Ovary (tissue), 9 donors: ENCODE results near the gene PARN. TPM values are rescaled to one million over a fixed set of nuclear protein-coding genes. Genes with fewer than 3 reads are reported as not detected.

Experiments used
- DNase-seq, 5 donors: peaks; one replicate each; pipeline ENCODE4 v3.0.0-alpha.2; 2019 to 2020
- H3K27ac ChIP-seq, 2 donors: fragments of 200-600 bp; one replicate each; pipeline versions ENCODE4 v1.5.1 to v1.8.0; 2019 to 2022
- H3K27me3 ChIP-seq: fragments of 200-600 bp; one replicate; pipeline ENCODE4 v1.8.0; 2022
- H3K36me3 ChIP-seq: fragments of 200-600 bp; sonication (generic); one replicate; pipeline ENCODE4 v1.5.1; 2019
- H3K4me1 ChIP-seq: one replicate; pipeline ENCODE4 v1.8.1; 2013; ENCODE audit warnings: mild to moderate bottlenecking, moderate library complexity; ENCODE audit not compliant: insufficient read depth
- H3K4me3 ChIP-seq: fragments of 200-600 bp; sonication (generic); one replicate; pipeline ENCODE4 v1.5.1; 2017
- H3K9me3 ChIP-seq, 2 donors: fragments of 200-600 bp in 1 of 2; sonication (generic) in 1 of 2; one replicate each; pipeline versions ENCODE4 v1.5.1 to v1.8.1; 2013 to 2019; ENCODE audit warnings: mild to moderate bottlenecking in 1 of 2, moderate library complexity in 1 of 2
- EP300 ChIP-seq: sonication (generic); formaldehyde crosslinking; IDR thresholded peaks from one replicate; pipeline ENCODE4 v1.6.1; 2017; ENCODE audit warnings: antibody characterized with exemption
- POLR2A ChIP-seq: fragments of 450-650 bp; IDR thresholded peaks from one replicate; pipeline ENCODE4 v1.6.1; 2017; ENCODE audit warnings: antibody characterized with exemption, mild to moderate bottlenecking, moderate library complexity
- WGBS, 3 donors: extraction: QIAGEN DNeasy Blood & Tissue Kit in 1 of 3; methylation state at CpG; one replicate each; pipeline versions ENCODE4 v1.1.5 to v1.1.7; 2013 to 2017; 5-methylcytosine and 5-hydroxymethylcytosine counted together
- intact Hi-C, 4 donors: fragments of 100-400 bp; cut with DNase I; formaldehyde crosslinking; loops; one replicate each; pipeline versions ENCODE4 v1.11.0 to v1.15.1; 2022 to 2023
- polyA plus RNA-seq, 2 donors: library from polyadenylated mRNA; stranded (reverse); fragments of 200-250 nt in 1 of 2; fragments of 350-450 nt in 1 of 2; fragmentation: Illumina TruSeq in 1 of 2; extraction: RNeasy Lipid Tissue Mini Kit (QIAGEN cat#74804) in 1 of 2; gene quantifications; one replicate each; pipeline ENCODE4 v1.2.3, GENCODE V29; 2013 to 2014
- total RNA-seq, 7 donors: library from RNA; depleted of rRNA in 2 of 7; stranded (reverse); fragments of >200 nt in 2 of 7; fragmentation: NEBNext Ultra II Directional in 3 of 7; extraction: Animal tissue kit (Norgen Biotek cat#: 25700) in 3 of 7; gene quantifications; one replicate each; pipeline versions ENCODE4 v1.1.0 to v1.2.4, GENCODE V29; 2016 to 2023
- TF ChIP-seq, protein P1 (sequence below), 3 donors: fragments of 450-650 bp in 2 of 3; fragments of 200-600 bp in 1 of 3; IDR thresholded peaks; one replicate each; pipeline versions ENCODE4 v1.5.1 to v1.8.0; 2016 to 2022; ENCODE audit warnings: antibody characterized with exemption in 3 of 3, mild to moderate bottlenecking in 1 of 3
- donor health status: DM: no; HTN: no; CAD: no; lungs with moderate emphysema.
- donor health status: DM: no; HTN: no; CAD: no.
- donor health status: Bipolar disorder and iron deficiency.
- donor health status: DM: yes; HTN: yes; CAD: no.
- donor health status: DM: no; HTN: no; CAD: no.
- donor health status: DM: yes; HTN: yes; CAD: no.

PARN gene
- total and polyA plus RNA-seq, 9 donors: 19.5 to 42.0 (median 29.0) TPM

DNA sequence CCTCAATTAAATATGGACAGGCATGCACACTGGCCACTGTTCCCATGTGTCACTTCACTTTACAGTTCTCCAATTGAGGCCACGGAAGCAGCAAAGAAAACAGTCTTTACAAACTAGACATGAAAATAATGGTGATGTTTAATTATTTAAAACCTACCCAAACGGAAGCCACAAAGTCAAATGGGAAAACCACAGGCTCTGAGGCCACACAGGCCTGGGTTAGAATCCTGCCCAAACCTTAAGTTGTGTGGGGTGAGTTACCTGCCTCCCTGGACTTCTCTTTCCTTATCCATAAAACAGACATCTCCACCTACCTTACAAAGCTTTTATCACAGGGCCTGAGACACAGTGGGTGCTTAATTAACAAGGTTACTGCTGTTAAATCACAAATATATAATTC is 137.4 kb downstream of the PARN start:
- no peaks in the 10 kb centered on the region for H3K36me3 ChIP-seq
- DNase-seq: no peak
- no peak for TF ChIP-seq EP300
- TF ChIP-seq POLR2A: no peak
- TF ChIP-seq, protein P1, sequence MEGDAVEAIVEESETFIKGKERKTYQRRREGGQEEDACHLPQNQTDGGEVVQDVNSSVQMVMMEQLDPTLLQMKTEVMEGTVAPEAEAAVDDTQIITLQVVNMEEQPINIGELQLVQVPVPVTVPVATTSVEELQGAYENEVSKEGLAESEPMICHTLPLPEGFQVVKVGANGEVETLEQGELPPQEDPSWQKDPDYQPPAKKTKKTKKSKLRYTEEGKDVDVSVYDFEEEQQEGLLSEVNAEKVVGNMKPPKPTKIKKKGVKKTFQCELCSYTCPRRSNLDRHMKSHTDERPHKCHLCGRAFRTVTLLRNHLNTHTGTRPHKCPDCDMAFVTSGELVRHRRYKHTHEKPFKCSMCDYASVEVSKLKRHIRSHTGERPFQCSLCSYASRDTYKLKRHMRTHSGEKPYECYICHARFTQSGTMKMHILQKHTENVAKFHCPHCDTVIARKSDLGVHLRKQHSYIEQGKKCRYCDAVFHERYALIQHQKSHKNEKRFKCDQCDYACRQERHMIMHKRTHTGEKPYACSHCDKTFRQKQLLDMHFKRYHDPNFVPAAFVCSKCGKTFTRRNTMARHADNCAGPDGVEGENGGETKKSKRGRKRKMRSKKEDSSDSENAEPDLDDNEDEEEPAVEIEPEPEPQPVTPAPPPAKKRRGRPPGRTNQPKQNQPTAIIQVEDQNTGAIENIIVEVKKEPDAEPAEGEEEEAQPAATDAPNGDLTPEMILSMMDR (IDR thresholded peaks at IDR 0.05): no peak
- H3K4me1 ChIP-seq: peaks cover 2% of the 10 kb centered on the region
- no peaks in the 10 kb centered on the region for H3K9me3 ChIP-seq
- WGBS, 3 donors: 90 to 95% (median 91%) methylated on average over 2 of the region's 2 CpGs
- H3K4me3 ChIP-seq: no peak overlapping the region
- no peak overlapping the region for H3K27ac ChIP-seq
- intact Hi-C loops: no loop called here
- no peaks in the 10 kb centered on the region for H3K27me3 ChIP-seq

DNA sequence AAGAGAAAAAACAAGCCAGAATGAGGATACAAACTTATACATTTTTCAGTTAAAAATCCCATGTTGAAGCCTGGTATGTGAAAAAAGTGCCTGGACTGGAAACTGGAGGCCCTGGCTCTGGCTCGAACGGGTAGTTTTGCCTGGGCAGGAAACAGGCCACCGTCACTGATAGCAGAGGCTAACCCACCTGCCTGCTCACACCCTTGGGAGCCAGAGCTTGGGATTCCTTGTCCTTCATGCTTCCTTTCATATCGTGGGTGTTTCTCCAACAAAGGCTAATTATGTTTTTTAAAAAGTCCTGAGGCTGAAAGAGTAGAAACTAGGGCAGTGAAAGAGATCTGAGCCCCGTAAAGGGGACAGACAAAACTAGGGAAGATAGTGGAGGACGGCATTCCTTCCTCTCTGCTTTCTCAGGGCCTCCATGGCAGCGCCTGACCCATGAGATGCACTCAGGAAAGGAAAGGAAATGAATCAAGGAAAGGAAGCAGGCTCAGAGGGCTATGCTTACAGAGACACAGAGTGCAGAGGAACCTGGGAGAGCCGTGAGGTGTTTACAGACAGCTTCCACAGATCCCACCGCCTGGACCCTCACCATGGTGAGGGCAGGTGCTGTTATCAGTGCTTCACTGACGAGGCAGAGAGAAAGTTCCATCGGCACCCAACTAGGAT is 138.1 kb downstream of the PARN start:
- 79% methylated on average over 11 of the region's 11 CpGs for WGBS, 3 donors
- Histone ChIP-seq H3K4me3 (no peak overlapping the region), H3K9me3 (no peaks in the 10 kb centered on the region), H3K27ac (no peak overlapping the region), H3K4me1 (peaks cover 2% of the 10 kb centered on the region), H3K36me3 (no peaks in the 10 kb centered on the region), H3K27me3 (no peaks in the 10 kb centered on the region)
- TF ChIP-seq, protein P1 (IDR thresholded peaks at IDR 0.05): no peak
- TF ChIP-seq POLR2A (no peak), EP300 (no peak)
- intact Hi-C loops: no loop called here
- DNase-seq: no peak

DNA sequence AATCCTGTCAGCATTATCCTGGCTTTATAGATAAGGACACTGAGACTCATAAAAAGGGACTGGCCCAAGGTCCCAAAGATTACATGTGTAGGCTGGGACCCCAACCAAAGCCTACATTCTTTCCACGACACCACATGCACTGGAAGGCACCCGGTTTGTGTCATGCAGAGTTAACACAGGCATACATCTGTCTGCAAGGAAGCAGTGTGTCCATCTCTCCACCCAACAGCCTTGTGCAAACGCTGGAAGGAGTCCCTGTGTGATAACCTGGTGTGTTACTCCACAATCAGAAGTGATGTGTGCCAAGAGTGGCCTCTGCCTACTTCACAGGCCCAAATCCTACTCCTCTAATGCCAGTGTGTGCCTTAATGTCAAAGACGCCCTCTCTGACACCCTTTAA is 139.8 kb downstream of the PARN start:
- WGBS, 3 donors: 90 to 97% (median 93%) methylated on average over 4 of the region's 4 CpGs
- Histone ChIP-seq H3K27ac (no peak overlapping the region), H3K9me3 (no peaks in the 10 kb centered on the region), H3K27me3 (no peaks in the 10 kb centered on the region), H3K4me1 (peaks cover 2% of the 10 kb centered on the region), H3K36me3 (no peaks in the 10 kb centered on the region), H3K4me3 (no peak overlapping the region)
- no peak for TF ChIP-seq POLR2A
- TF ChIP-seq, protein P1 (IDR thresholded peaks at IDR 0.05): no peak
- no peak for TF ChIP-seq EP300
- no peak for DNase-seq
- intact Hi-C loops: no loop called here

DNA sequence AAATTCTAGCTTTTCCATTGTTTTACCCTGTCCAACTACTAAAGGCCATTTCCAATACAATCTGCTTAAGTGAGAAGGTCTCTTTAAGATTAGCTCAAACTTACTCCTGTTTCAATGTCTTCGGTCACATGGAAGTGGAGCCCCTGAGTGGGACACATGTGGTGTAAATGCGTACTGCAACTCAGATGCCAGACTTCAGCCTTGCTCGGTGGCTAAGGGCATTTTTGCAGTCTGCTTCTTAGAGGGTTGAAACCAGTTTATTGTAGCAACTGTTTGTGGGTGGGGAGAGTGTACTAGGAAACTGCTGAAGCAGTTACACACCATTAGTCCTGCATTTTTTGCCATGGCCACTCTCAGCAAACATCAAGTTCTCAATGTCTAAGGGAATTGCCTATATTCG is 140.6 kb downstream of the PARN start:
- Histone ChIP-seq H3K27me3 (no peaks in the 10 kb centered on the region), H3K27ac (no peak overlapping the region), H3K4me1 (peaks cover 2% of the 10 kb centered on the region), H3K9me3 (no peaks in the 10 kb centered on the region), H3K4me3 (no peak overlapping the region), H3K36me3 (no peaks in the 10 kb centered on the region)
- no peak for DNase-seq
- no peak for TF ChIP-seq POLR2A
- TF ChIP-seq, protein P1 (IDR thresholded peaks at IDR 0.05): no peak
- TF ChIP-seq EP300: no peak
- intact Hi-C loops: no loop called here
- WGBS, 3 donors: 89 to 92% (median 90%) methylated on average over 4 of the region's 4 CpGs
